CD4-positive, alpha-beta T cell treated with Interleukin-21 for 1 hour (primary cell): ENCODE measurements around the gene PTPRN2.

Experiments used
- DNase-seq: peaks from one replicate; pipeline ENCODE4 v3.0.0-alpha.2; 2020

The PTPRN2 gene

GRCh38 chr7:157813741-157814661, 773.6 kb downstream of the PTPRN2 start:
- DNase-seq, result no peak

- no peak for DNase-seq
Observed at GRCh38 chr7:157813053-157813452, 774.6 kb downstream of the PTPRN2 start.

DNA sequence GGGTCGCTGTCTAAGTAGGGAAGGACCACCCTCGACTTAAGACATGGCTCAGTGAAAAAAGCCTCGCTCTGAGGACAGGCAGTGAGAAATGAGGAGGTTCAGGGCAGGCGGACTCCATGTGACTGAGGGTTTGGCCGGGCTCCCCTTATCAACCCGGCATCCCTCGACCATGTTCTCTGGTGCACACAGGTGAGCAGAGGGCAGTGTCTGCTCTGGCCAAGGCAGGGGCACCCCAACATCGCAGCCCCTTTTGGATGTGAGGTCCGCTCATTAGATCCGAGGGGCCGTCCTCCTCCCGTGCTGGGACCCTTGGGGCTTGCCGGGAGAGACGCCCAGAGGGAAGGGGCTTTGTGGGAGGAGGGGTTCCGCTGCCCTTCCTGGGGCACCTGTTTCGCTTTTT, 775.7 kb downstream of the PTPRN2 start:
- no peak for DNase-seq

DNA sequence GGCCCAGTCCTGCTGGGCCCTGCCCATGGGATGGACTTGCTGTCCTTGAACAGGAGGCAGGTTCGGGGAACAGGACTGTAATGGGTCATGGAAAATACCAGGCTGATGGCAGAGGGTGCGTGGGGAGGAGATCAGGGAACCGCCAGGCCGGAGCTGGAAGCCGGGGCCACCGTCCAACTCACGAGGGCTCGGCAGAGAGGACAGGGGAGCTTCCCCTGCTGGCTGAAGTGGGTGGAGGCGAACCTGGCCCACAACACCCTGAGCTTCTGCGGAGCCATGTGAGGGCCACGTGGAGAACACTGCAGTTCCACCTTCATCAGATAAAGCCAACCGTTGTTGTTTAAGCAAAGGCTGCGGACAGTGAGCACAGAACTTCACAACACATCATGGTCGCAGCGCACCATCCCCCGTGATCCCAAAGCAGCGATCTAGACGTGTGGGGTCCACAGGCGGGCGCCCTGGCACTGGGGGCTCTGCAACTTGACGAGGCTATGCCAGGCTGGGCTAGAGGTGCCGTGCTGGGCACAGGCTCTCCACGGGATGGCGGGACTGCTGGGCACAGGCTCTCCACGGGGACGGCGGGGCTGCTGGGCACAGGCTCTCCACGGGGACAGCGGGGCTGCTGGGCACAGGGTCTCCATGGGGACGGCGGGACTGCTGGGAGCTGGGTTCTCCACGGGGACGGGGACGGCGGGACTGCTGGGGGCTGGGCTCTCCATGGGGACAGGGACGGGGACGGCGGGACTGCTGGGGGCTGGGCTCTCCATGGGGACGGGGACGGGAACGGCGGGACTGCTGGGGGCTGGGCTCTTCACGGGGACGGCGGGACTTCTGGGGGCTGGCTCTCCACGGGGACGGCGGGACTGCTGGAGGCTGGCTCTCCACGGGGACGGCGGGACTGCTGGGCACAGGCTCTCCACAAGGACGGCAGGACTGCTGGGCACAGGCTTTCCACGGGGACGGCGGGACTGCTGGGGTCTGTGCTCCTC, 777.5 kb downstream of the PTPRN2 start:
- no peak for DNase-seq

- no peak for DNase-seq
Observed at GRCh38 chr7:157809154-157809862, 778.3 kb downstream of the PTPRN2 start.

- no peak for DNase-seq
Observed at GRCh38 chr7:157808042-157808441, 779.6 kb downstream of the PTPRN2 start.

DNA sequence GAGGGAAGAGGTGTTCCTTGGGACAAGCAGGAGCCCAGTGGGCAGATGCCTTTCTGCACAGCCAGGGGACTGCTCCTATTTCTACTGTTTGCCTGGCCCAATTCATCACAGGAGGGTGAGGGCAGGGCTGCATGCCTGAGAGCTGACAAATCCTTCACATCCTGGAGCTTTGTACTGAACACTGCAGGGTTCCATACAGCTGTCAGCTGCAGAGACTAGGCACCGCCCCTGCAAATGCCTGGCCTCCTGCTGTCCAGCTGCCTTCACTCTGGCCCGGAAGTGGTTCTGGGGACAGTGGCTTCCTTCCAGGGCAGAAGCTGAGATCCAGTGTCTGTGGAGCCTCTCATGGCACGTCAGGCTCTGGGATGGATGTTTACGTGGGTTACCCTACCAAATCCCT, 780.1 kb downstream of the PTPRN2 start:
- no peak for DNase-seq

DNA sequence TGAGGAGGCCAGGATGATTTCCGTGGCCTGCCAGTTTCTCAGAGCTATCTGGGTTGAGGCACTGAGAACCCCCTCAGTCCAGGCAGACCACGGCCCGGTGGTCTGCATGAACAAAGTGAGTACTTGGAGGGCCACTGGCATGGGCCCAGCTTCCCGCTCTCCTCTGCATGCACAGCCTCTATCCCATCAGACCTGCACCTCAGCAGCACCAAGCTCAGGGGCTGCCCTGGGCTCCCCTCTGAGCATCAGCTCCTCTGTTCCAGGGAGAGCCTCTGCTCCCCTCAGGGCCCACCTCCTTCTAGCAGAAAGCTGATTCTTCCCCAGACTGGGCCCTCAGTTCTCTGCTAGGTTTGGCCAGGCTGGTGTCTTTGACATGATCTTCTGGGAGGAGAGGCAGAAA, 780.9 kb downstream of the PTPRN2 start:
- no peak for DNase-seq

GRCh38 chr7:157805713-157806112, 781.9 kb downstream of the PTPRN2 start:
- no peak for DNase-seq

- DNase-seq, result no peak
Observed at GRCh38 chr7:157803906-157804305, 783.7 kb downstream of the PTPRN2 start.

DNA sequence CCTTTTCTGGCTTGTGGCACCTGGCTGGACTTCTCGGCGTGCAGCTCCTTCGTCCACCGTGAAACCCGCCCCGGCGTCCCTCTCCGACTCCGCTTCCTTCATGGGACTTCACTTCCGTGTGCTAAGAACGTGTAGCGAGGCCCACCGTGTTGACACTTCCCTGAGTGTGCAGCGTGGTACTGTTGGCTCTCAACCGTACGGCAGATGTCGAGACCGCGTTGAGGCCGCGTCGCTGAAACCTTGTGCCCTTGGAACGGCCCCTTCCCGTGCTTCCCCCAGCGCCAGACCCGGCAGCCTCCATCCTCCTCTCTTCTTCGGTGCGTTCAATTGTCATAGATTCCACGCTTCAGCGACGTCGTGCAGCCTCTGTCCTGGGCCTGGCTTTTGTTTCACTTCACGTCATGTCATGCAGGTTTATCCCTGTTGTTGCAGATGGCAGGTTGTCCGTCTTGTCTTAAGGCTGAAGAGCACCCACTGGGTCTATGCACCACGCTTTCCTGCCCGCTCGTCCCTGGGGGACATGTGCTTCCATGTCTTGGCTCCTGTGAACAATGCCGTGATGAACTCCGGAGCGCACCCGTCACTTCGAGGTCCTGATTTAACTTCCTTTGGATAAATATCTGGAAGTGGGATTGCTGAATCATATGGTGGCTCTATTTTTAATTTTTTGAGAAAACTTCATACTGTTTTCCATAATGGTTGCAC, 785.5 kb downstream of the PTPRN2 start:
- DNase-seq, result no peak

DNA sequence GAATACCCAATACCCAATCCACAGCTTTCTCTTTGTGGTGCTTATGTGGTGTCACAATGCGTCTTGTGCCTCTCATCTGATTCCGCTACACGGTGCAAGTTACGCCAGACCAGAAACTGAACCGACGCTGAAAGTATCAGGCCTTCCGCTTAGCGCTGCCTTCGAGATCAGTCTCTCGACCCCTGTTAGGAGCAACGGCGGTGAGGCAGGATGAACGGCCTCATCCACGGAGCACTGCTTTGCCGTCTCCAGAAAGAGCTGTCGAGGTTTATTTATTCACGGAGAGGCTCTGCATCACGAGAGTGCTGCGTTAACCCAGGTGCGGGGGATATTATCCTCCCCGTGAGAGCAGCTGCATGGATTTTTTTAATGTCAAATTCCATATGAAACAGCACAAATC, 786.5 kb downstream of the PTPRN2 start:
- DNase-seq, result no peak

DNA sequence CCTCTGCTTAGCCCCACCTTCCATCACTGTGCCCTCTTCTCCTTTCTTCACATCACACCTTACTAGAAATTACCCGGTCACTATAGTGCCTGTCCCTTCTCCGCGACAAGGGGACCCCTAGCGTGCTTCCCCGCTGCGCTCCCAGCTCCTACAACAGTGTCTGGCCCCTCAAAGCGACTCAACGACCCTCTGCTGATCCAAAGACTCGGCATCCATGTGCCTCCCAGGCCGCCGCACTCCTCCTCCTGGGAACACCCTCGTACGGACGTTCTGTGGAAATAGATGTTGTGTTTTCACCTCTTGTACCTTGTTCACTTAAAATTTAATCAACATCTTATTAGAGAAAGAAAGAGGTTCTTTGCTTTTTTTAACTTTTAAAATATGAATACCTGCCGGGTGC, 787.3 kb downstream of the PTPRN2 start:
- DNase-seq, result no peak

GRCh38 chr7:157799076-157799685, 788.4 kb downstream of the PTPRN2 start:
- DNase-seq, result no peak

DNA sequence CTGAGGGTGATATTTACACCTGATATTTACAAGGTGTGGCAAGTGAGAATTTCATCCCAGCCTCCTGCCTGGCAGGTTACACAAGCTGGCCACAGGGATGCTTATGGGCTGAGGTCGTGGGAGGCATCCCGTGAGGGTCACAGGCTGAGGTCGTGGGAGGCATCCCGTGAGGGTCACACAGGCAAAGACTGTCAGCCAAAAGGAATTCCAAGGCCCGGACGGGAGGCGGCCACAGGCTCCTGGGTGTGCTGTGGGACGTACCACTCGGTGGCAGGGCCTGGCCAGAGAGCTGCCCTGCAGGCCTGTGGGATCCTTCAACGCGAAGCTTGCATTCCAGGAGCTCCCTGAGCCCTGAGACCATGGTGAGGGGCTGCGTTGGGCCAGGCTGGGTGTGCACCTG, 790.3 kb downstream of the PTPRN2 start:
- no peak for DNase-seq

GRCh38 chr7:157796846-157797245, 790.8 kb downstream of the PTPRN2 start:
- DNase-seq, result no peak

DNA sequence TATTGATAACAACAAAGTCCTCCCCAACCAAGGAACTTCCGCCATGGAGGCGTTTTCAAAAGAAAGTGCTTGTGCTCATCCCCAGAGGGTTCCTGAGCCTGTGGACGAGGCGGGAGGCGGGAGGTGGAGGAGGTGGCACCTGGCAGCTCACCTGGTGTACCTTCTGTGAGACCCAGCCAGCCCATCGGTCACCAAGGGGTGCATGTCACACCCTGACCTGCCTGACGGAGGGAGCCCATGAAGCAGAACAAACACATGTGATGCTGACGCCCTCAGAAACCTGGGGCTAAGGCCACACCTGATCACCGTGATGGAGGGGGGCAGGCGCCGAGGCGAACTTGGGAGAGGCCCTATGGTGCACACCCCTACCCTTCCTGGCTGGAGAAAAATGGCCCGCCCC, 792.0 kb downstream of the PTPRN2 start:
- DNase-seq, result no peak

- DNase-seq, result no peak
Observed at GRCh38 chr7:157795199-157795598, 792.4 kb downstream of the PTPRN2 start.

DNA sequence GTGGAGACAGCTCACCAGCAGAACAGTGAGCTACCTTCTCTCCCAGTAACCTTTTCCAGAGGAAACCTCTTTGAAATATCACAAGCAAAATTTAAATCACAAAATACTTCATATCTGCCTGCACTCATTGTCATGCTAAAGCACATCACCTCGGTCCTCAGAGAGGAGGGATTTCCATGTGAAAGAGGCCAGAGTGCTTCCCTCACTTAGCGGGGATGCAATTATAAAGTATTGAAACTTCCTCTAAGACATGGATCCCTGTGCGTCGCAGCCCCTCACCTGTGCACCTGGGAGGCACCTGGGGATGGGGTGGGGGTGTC, 792.9 kb downstream of the PTPRN2 start:
- no peak for DNase-seq

GRCh38 chr7:157793973-157794745, 793.5 kb downstream of the PTPRN2 start:
- DNase-seq, result no peak

DNA sequence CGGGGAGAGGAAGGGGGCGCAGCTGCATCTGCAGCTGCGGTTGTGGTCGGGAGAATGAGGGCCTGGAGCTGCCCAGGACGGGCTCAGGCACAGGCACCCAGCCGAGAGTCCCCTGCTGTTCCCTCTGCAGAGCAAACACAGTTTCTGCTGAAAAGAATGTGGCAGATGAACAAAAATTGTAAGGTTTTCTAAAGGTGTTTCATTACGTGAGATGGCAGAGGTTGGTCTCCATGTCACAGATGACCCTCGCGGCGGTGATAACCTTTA, 794.6 kb downstream of the PTPRN2 start:
- no peak for DNase-seq
